ENCODE measurements around the gene TSPAN9. TPM values are rescaled to one million over a fixed set of nuclear protein-coding genes. Genes with fewer than 3 reads are reported as not detected.

Gene TSPAN9
- total and polyA plus RNA-seq, 9 of the 15 experiments (the other 6 are each of a cell fraction or from before 2014, with no cell fraction given): 0.23 to 2.1 (median 0.60) TPM; not detected in 2

GRCh38 chr12:3138941-3139511 lies 61.8 kb downstream of the TSPAN9 start:
- H3K36me3 ChIP-seq (ENCODE audit: control insufficient read depth, insufficient read depth, low read length): no peaks in the 10 kb centered on the region
- no peak overlapping the region for H3K9ac ChIP-seq (ENCODE audit: insufficient read depth in 1 of 2, low read depth in 2 of 2, low read length in 2 of 2)
- H2AFZ ChIP-seq (ENCODE audit: low read depth, low read length): no peak overlapping the region
- H4K20me1 ChIP-seq (replicated peaks; ENCODE audit: control insufficient read depth, insufficient read depth, low read length): peaks cover 9% of the 10 kb centered on the region; the same call in 1 of the 2 replicates
- no TSS peak for BruUV-seq (replicated peaks)
- FAIRE-seq (no peak), ATAC-seq (no peak), DNase-seq (ENCODE audit: extremely low read depth in 1 of 4, low spot score in 3 of 4) (no peak)
- H3K9me1 ChIP-seq (ENCODE audit: control insufficient read depth, insufficient read depth, low read length): no peaks in the 10 kb centered on the region
- in situ Hi-C loops (cut with MboI) (no loop called here), intact Hi-C loops (cut with micrococcal nuclease) (loop anchor here (5.0 kb wide), 1 partner anchor 63 kb away; no protein-coding TSS in a partner anchor)
- H3K79me2 ChIP-seq (ENCODE audit: control insufficient read depth, insufficient read depth, low read length): no peaks in the 10 kb centered on the region
- ChIA-PET POLR2A (no interaction called here), CTCF (ENCODE audit: low intra/inter-chr PET ratio) (no interaction called here)
- no peak overlapping the region for H3K27ac ChIP-seq (ENCODE audit: extremely low read depth, low read depth, low read length)
- no peaks in the 10 kb centered on the region for H3K9me3 ChIP-seq (replicated peaks; ENCODE audit: control insufficient read depth, insufficient read depth, low read depth, low read length)
- WGBS (ENCODE audit: insufficient coverage, low coverage, missing lambda C conversion rate): 0% methylated on average over 6 of the region's 11 CpGs
- H3K27me3 ChIP-seq (ENCODE audit: control insufficient read depth in 2 of 2, insufficient read depth in 2 of 2, low read length in 2 of 2): peaks cover 0 to 25% of the 10 kb centered on the region in 2 experiments; a peak in 3 of 5 replicates
- H3K4me2 ChIP-seq (ENCODE audit: insufficient read depth, low read length): no peak overlapping the region
- 0 out of 5 replicates have a peak, but pooled peaks cover 0 to 3% of the 10 kb centered on the region in 2 experiments for H3K4me1 ChIP-seq (replicated peaks in 1 of 2; ENCODE audit: control insufficient read depth in 2 of 2, insufficient read depth in 2 of 2, low read length in 2 of 2)
- H3K4me3 ChIP-seq: no peak overlapping the region
- TF ChIP-seq ZFP36 (IDR thresholded peaks at IDR 0.05; ENCODE audit: low read depth, low read length, partially characterized antibody) (no peak), POLR2H (tag; IDR thresholded peaks at IDR 0.05; ENCODE audit: low read depth) (no peak), MCM5 (IDR thresholded peaks at IDR 0.05; ENCODE audit: low read depth) (no peak), PHB (CRISPR knock-in tag; IDR thresholded peaks at IDR 0.05) (no peak), ZNF511 (CRISPR knock-in tag; IDR thresholded peaks at IDR 0.05) (no peak), SMAD1 (IDR thresholded peaks at IDR 0.05; ENCODE audit: low read depth, low read length, partially characterized antibody) (no peak), CBX5 (IDR thresholded peaks at IDR 0.05; ENCODE audit: borderline replicate concordance, low read depth) (no peak), BDP1 (IDR thresholded peaks at IDR 0.05; ENCODE audit: insufficient read depth, insufficient read length) (no peak), RBM25 (IDR thresholded peaks at IDR 0.05; ENCODE audit: low read depth, low read length, severe bottlenecking) (no peak), ZBTB43 (CRISPR knock-in tag; IDR thresholded peaks at IDR 0.05) (no peak), CUX1 (CRISPR knock-in tag; IDR thresholded peaks at IDR 0.05) (no peak), NR0B1 (IDR thresholded peaks at IDR 0.05; ENCODE audit: partially characterized antibody) (no peak), LARP7 (IDR thresholded peaks at IDR 0.05) (no peak)

All from K562 (cell line).